HUES64 (cell line): ENCODE results near the gene SAMHD1.
"Not testable (repeated sequence)": the region's sequence is repeated elsewhere in the genome, so short reads cannot be mapped to it uniquely, and the experiment has no call there.

Experiments used
- H3K27ac ChIP-seq: 2 replicates; pipeline ENCODE4 v1.7.0; 2013; ENCODE audit warnings: low read depth, low read length, inconsistent platforms
- H3K27me3 ChIP-seq: 2 replicates; pipeline ENCODE4 v1.6.1; 2013; ENCODE audit warnings: mild to moderate bottlenecking, low read length; ENCODE audit not compliant: insufficient read depth
- H3K36me3 ChIP-seq: 2 replicates; pipeline ENCODE4 v1.6.1; 2013; ENCODE audit warnings: mild to moderate bottlenecking, low read length; ENCODE audit not compliant: insufficient read depth
- H3K4me1 ChIP-seq: 2 replicates; pipeline ENCODE4 v1.6.1; 2013; ENCODE audit warnings: mild to moderate bottlenecking, low read length, moderate library complexity; ENCODE audit not compliant: insufficient read depth
- H3K4me3 ChIP-seq: 2 replicates; pipeline ENCODE4 v1.5.1; 2013; ENCODE audit warnings: mild to moderate bottlenecking, low read length, moderate library complexity
- H3K9ac ChIP-seq: 2 replicates; pipeline ENCODE4 v1.6.1; 2013; ENCODE audit warnings: mild to moderate bottlenecking, low read depth, low read length
- H3K9me3 ChIP-seq: 2 replicates; pipeline ENCODE4 v1.6.1; 2013; ENCODE audit warnings: low read depth, low read length; ENCODE audit not compliant: insufficient read depth
- WGBS: fragments of 150-250, 120-280 bp; methylation state at CpG from one replicate; pipeline ENCODE4 v1.1.7; 2013; ENCODE audit warnings: missing lambda C conversion rate; 5-methylcytosine and 5-hydroxymethylcytosine counted together

Gene SAMHD1

DNA sequence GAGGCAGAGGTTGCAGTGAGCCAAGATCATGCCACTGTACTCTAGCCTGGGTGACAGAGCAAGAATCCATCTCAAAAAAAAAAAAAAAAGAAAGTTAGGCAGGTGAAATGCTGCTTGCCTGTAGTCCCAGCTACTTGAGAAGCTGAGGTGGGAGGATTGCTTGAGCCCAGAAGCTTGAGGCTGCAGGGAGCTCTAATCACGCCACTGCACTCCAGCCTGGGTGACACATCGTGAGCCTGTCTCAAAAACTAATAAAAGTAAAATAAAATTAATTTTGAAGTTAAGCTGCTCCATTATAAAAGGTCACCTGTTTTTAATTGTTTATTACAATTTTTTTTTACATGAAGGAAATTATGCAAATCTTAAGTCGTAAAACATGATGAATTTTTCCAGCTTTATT lies 23.2 kb upstream of the SAMHD1 start:
- 100% methylated on average over 1 of the region's 3 CpGs for WGBS
- H3K4me3 ChIP-seq: no peak overlapping the region

DNA sequence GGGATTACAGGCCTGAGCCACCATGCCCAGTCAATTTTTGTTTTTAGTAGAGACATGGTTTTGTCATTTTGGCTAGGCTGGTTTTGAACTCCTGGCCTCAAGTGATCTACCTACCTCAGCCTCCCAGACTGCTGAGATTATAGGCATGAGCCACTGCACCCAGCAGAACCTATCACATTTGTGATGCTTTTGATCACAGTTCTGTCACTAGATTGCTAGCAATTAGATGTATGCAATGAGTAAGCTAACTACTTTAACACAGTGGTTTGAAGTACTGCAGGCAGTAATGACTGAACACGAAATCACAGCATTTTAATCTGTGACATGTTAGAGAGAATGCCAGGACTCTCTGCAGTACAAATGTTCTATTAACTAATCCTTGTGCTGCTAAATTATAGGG lies 19.6 kb upstream of the SAMHD1 start:
- Histone ChIP-seq H3K27ac (no peak overlapping the region), H3K36me3 (no peaks in the 10 kb centered on the region), H3K4me1 (no peaks in the 10 kb centered on the region), H3K9me3 (no peaks in the 10 kb centered on the region; the same call in 1 of the 2 replicates), H3K27me3 (no peaks in the 10 kb centered on the region), H3K4me3 (no peak overlapping the region), H3K9ac (no peak overlapping the region)
- 100% methylated on average over 1 of the region's 1 CpG for WGBS

More for the DNA sequence above, 23.2 kb upstream of the SAMHD1 start:
- Histone ChIP-seq H3K9ac (no peak overlapping the region), H3K4me1 (no peaks in the 10 kb centered on the region), H3K36me3 (no peaks in the 10 kb centered on the region), H3K9me3 (no peaks in the 10 kb centered on the region; the same call in 1 of the 2 replicates), H3K27ac (no peak overlapping the region), H3K27me3 (no peaks in the 10 kb centered on the region)

DNA sequence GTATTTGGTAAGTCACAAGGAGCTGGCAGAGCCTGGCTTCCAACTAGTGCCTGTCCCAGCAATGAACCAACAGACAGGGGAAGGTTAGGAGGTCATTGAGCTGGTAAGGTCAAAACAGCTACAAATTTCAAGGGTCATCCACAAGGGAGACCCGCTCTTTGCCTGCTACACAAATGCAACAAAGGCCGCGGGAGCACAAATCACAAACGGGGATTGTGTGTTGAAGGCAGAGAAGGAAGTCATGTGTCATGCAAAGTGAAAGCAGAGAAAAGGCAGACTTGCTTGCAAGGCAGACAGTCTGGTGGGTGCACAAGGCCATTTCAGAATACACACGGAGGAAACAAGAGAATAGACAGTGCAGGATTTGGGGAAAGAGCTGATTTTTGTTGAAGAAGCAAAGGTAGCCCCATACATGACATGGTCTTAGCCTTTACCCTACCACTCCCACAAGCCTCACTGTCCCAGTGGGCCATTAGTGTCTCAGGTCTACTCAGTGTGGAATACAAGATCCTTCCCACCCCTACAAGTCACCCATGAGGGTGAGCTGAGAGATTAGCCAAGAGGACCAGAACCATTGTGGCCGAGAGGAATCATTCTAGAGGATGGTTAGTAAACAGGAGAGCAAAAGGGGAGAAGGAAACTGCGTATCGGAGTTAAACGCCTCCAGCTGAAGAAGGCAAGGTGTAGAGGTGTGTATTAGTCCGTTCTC lies 18.1 kb upstream of the SAMHD1 start:
- Histone ChIP-seq H3K27me3 (no peaks in the 10 kb centered on the region), H3K9ac (no peak overlapping the region), H3K9me3 (no peaks in the 10 kb centered on the region; the same call in 1 of the 2 replicates), H3K27ac (no peak overlapping the region), H3K4me3 (no peak overlapping the region), H3K36me3 (no peaks in the 10 kb centered on the region), H3K4me1 (no peaks in the 10 kb centered on the region)
- 88% methylated on average over 10 of the region's 10 CpGs for WGBS

DNA sequence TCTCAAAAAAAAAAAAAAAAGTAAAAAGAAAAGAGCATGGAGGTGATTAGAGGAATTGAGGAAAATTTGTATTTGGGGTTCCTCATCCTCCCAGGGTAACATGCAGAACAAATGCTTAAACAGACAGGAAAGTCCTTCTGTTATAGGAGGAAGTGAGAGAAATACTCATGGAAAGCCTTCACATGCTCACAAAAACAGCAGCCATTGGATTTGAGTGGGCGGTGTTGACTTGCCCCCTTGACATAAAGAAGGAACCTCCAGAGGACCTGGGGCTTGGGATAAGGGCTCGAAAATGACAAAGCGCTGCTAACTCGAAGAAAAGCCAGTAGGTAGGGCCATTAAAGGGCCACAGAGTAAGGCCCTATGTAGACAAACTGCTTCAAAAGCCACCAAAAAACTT lies 17.5 kb upstream of the SAMHD1 start:
- Histone ChIP-seq H3K4me1 (no peaks in the 10 kb centered on the region), H3K27me3 (no peaks in the 10 kb centered on the region), H3K27ac (no peak overlapping the region), H3K36me3 (no peaks in the 10 kb centered on the region), H3K9ac (no peak overlapping the region), H3K9me3 (no peaks in the 10 kb centered on the region; the same call in 1 of the 2 replicates), H3K4me3 (no peak overlapping the region)
- WGBS: 94% methylated on average over 4 of the region's 4 CpGs

DNA sequence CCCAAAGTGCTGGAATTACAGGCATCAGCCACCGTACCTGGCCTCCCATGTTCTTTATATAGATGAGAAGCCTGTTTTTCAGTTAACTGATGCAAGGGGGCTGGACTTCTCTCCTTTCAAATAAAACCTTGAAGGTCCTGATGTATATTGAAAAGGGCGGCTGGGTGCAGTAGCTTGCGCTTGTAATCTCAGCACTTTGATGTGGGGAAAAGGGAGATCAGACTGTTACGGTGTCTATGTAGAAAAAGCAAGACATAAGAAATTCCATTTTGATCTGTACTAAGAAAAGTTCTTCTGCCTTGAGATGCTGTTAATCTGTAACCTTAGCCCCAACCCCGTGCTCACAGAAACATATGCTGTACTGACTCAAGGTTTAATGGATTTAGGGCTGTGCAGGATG lies 16.1 kb upstream of the SAMHD1 start:
- H3K9me3 ChIP-seq: peaks cover 5% of the 10 kb centered on the region
- H3K4me1 ChIP-seq: no peaks in the 10 kb centered on the region
- no peaks in the 10 kb centered on the region for H3K36me3 ChIP-seq
- WGBS: 97% methylated on average over 5 of the region's 5 CpGs
- H3K27ac ChIP-seq: no peak overlapping the region
- no peak overlapping the region for H3K9ac ChIP-seq
- no peak overlapping the region for H3K4me3 ChIP-seq
- no peaks in the 10 kb centered on the region for H3K27me3 ChIP-seq

DNA sequence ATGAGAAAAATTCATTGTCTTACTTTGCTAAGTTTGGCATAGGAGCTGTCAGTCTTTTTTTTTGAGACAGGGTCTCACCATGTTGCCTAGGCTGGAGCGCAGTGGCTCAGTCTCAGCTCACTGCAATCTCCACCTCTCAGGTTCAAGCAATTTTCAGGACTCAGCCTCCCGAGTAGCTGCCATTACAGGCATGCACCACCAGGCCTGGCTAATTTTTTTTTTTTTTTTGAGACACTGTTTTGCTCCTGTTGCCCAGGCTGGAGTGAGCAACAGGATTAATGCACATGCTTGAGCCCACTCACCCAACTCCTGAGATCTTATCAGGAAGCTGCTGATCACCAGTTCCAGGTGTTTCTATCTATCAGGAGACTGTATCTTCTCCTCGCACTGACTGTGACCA lies 15.5 kb upstream of the SAMHD1 start:
- H3K36me3 ChIP-seq, H3K27me3 ChIP-seq, H3K4me3 ChIP-seq, H3K9ac ChIP-seq, H3K4me1 ChIP-seq, H3K27ac ChIP-seq: not testable (repeated sequence)
- H3K9me3 ChIP-seq: peaks cover 12% of the 10 kb centered on the region
- 100% methylated on average over 3 of the region's 3 CpGs for WGBS

DNA sequence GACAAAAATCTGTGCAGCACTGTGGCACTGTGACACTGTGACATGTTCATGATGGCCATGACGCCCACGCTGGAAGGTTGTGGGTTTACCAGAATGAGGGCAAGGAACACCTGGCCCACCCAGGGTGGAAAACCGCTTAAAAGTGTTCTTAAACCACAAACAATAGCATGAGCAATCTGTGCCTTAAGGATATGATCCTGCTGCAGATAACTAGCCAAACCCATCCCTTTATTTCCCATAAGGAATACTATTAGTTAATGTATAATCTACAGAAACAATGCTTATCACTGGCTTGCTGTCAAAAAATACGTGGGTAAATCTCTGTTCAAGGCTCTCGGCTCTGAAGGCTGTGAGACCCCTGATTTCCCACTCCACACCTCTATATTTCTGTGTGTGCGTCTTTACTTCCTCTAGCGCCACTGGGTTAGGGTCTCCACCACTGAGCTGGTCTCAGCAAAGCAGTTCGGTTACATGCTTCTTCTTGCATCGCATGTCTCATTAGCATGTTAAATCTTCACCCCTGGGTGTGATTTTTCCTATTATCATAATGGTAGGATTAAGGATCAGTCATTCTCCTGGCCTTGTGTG lies 10.9 kb upstream of the SAMHD1 start:
- peaks cover 12% of the 10 kb centered on the region for H3K9me3 ChIP-seq
- not testable (repeated sequence) for H3K4me3 ChIP-seq, H3K27me3 ChIP-seq, H3K4me1 ChIP-seq, H3K9ac ChIP-seq, H3K27ac ChIP-seq, H3K36me3 ChIP-seq
- 83% methylated on average over 9 of the region's 9 CpGs for WGBS

DNA sequence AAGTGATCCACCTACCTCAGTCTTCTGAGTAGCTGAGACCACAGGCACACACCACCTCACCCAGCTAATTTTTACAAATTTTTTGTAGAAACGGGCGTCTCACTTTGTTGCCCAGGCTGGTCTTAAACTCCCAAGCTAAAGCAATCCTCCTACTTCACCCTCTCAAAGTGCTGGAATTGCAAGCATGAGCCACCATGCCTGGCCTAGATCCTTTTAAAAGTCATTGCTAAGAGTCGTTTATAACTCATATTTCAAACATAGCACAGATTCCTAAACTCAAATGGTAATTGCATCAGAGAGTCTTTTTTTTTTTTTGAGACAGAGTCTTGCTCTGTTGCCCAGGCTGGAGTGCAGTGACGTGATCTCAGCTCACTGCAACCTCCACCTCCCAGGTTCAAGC lies 7.7 kb upstream of the SAMHD1 start:
- 97% methylated on average over 4 of the region's 4 CpGs for WGBS
- Histone ChIP-seq H3K4me3 (no peak overlapping the region), H3K36me3 (no peaks in the 10 kb centered on the region), H3K9me3 (peaks cover 12% of the 10 kb centered on the region), H3K27ac (no peak overlapping the region), H3K9ac (no peak overlapping the region), H3K27me3 (no peaks in the 10 kb centered on the region), H3K4me1 (no peaks in the 10 kb centered on the region)

DNA sequence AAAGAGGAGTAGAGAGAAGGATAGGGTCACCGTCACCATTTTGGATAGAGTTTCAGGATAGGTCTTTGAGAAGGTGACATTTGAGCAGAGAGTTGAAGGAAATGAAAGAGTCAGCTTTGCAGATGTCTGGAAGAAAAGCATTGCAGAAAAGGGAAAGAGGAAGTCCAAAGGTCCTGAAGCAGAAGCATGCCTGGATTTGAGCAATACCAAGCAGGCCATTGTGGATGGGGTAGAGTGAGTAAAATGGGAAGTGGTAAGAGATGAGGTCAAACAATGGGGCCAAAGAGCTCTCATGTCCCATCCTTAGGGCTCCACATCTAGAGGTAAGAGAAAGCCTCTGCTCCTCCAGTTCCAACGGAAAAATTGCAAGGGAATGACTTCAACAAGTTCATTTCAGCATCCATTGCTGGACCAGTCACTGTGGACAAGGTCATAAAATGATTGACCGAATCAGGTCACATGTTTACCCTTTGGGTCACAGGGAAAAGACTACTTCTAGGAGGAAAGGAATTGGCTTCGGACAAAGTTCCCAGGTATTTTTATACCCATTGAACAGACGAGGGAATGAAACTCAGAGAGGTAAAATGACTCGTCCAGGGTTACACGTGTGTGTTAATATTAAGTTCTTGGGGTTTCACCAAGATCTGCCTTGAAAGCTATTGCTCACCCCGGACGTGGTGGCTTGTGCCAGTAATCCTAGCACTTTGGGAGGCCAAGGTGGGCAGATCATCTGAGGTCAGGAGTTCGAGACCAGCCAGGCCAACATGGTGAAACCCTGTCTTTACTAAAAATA lies 6.6 kb upstream of the SAMHD1 start:
- Histone ChIP-seq H3K27ac (no peak overlapping the region), H3K27me3 (no peaks in the 10 kb centered on the region), H3K36me3 (no peaks in the 10 kb centered on the region), H3K4me1 (no peaks in the 10 kb centered on the region), H3K9me3 (peaks cover 11% of the 10 kb centered on the region), H3K4me3 (no peak overlapping the region), H3K9ac (no peak overlapping the region)
- 94% methylated on average over 10 of the region's 10 CpGs for WGBS

DNA sequence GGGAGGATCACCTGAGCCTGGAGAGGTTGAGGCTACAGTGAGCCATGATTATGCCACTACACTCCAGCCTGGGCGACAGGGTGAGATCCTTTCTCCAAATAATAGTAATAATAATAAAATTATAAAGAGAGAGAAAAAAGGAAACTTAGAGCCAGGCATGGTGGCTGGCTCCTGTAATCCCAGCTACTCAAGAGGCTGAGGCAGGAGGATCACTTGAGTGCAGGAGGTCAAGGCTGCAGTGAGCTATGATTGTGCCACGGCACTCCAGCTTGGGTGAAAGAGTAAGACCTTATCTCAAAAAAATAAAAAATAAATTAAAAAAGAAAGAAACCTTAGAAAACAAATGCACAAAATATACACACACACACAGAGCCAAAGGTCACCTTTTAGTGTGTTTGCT lies 5.2 kb upstream of the SAMHD1 start:
- Histone ChIP-seq H3K27ac (no peak overlapping the region), H3K4me1 (peaks cover 4% of the 10 kb centered on the region; the same call in 1 of the 2 replicates), H3K9ac (no peak overlapping the region), H3K36me3 (no peaks in the 10 kb centered on the region), H3K27me3 (no peaks in the 10 kb centered on the region), H3K4me3 (no peak overlapping the region), H3K9me3 (no peaks in the 10 kb centered on the region)
- WGBS: no CpG with 5 or more reads among the region's 2 CpGs

DNA sequence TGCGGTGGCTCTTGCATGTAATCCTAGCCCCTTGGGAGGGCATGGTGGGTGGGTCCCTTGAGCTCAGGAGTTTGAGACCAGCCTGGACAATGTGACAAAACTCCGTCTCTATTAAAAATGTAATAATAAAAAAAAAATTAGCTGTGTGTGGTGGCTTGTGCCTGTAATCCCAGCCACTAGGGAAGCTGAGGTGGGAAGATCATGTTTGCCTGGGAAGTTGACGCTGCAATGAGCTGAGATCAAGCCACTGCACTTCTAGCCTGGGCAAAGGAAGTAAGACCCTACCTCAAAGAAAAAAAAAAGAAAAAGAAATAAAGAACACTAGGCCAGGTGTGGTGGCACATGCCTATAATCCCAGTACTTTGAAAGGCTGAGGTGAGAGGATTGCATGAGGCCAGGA lies 4.5 kb upstream of the SAMHD1 start:
- Histone ChIP-seq H3K4me1 (peaks cover 4% of the 10 kb centered on the region; the same call in 1 of the 2 replicates), H3K9ac (no peak overlapping the region), H3K4me3 (no peak overlapping the region), H3K27me3 (no peaks in the 10 kb centered on the region), H3K27ac (no peak overlapping the region), H3K36me3 (no peaks in the 10 kb centered on the region), H3K9me3 (no peaks in the 10 kb centered on the region)
- WGBS: 48% methylated on average over 2 of the region's 3 CpGs
